Inflammatory macrophage treated with lipopolysaccharide for 4 hours (primary cell): ENCODE measurements around the gene CD247.

ENCODE experiments used
- DNase-seq: peaks from one replicate; pipeline ENCODE4 v3.0.0-alpha.2; 2020

Gene CD247

GRCh38 chr1:167541610-167542009 is 23.3 kb upstream of the CD247 start:
- DNase-seq: no peak

GRCh38 chr1:167541003-167541402 is 22.7 kb upstream of the CD247 start:
- DNase-seq: peak; percentile 83

DNA sequence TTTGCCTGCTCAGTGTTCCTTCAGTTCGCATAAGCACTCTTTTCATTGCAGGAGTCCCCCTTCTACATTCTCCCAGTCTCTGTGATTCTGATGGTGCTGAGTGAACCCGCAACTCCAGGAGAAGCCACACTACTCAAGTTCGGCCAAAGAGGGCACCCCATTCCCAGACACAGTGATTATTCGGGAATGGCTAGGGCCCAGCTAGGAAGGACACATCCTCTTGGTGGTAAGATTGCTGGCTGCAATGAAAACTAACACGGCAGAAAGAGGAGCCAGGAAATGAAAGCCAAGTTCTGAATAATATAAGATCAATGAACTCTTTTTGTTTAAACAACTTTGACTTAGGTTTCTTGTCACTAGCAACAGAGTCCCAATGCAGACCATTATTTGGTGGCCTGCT is 20.3 kb upstream of the CD247 start:
- no peak for DNase-seq

DNA sequence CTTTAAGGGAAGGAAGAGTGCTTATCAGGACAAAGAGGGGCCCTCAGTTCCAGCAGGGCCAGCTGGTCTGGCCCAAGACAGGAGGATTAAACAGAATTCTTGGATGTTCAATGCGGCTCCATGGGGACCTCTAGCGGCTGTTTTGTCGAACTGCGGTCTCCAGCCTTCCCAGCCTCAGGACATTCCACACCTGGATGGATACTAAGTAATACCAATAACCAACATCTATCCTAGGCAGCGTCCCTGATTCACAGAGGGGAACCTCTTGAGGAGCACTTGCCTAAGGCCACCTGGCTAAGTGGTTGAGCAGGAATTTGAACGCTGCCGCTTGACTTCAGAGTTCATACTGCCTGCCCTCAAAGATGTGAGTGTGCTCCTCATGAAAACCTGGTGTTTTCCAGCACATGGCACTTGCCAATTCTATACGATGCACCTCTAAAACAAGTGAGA is 15.5 kb upstream of the CD247 start:
- peak; percentile 48 for DNase-seq

- DNase-seq: no peak
Observed at GRCh38 chr1:167532964-167533824, 14.9 kb upstream of the CD247 start.

DNA sequence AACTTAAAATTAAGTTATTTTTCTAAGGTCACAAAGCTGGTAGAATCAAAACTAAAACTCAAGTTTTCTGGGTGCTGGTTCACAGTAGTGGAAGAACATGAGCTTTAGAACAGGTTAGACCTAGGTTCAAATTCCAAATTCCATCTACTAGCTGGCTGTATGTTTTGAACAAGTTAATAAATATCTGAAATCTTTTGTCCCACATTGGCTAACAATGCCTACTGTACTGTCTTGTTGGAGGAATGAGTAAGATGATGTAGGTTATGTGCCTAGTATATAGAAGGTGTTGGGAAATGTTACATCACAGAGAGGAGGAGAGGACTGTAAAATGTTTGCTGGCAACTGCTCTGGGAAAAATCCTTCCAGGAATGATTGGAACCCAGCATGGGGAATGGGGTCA is 14.0 kb upstream of the CD247 start:
- DNase-seq: no peak

- DNase-seq: no peak
Observed at GRCh38 chr1:167529829-167530474, 11.6 kb upstream of the CD247 start.

GRCh38 chr1:167528057-167528728 is 9.9 kb upstream of the CD247 start:
- no peak for DNase-seq

- DNase-seq: no peak
Observed at GRCh38 chr1:167526667-167527383, 8.5 kb upstream of the CD247 start.

- no peak for DNase-seq
Observed at GRCh38 chr1:167524651-167525050, 6.3 kb upstream of the CD247 start.

DNA sequence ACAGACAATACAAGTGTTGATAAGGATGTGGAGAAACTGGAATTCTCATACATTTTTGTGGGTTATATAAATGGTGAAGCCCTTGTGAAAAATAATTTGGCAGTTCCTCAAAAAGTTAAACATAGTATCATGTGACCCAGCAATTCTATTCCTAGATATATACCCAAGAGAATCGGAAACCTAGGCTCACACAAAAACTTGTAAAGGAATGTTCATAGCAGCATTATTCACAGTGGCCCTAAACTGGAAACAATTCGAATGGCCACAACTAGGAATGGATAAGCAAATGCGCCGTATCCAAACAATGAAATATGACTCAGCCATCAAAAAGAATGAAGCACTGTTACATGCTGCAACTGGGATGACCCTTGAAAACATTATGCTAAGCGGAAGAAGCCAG is 3.9 kb upstream of the CD247 start:
- no peak for DNase-seq

DNA sequence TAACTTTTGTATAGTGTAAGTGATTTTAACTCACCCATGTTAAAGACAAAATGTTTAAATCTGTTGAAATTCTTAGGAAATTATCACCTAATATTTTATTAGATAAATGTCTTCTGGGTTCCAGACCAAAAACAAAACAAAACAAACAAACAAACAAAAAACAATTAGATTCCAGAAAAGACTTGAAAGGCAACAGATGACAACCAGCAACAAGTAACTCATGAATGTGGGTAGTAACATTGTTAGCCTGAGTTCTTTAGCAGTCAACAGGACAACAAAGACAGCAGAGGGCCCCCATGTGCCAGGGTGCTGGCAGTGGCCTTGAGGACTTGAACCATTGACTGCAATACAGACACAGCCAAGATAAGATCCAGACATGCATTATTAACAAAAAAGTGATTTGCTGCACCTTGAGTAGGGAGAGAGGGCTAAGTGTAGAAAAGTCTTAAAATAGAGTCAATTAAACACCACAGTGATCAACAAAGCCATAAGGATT is 2.4 kb upstream of the CD247 start:
- peak; percentile 21 for DNase-seq

- DNase-seq: no peak
Observed at GRCh38 chr1:167517535-167518330, 596 bp downstream of the CD247 start.

DNA sequence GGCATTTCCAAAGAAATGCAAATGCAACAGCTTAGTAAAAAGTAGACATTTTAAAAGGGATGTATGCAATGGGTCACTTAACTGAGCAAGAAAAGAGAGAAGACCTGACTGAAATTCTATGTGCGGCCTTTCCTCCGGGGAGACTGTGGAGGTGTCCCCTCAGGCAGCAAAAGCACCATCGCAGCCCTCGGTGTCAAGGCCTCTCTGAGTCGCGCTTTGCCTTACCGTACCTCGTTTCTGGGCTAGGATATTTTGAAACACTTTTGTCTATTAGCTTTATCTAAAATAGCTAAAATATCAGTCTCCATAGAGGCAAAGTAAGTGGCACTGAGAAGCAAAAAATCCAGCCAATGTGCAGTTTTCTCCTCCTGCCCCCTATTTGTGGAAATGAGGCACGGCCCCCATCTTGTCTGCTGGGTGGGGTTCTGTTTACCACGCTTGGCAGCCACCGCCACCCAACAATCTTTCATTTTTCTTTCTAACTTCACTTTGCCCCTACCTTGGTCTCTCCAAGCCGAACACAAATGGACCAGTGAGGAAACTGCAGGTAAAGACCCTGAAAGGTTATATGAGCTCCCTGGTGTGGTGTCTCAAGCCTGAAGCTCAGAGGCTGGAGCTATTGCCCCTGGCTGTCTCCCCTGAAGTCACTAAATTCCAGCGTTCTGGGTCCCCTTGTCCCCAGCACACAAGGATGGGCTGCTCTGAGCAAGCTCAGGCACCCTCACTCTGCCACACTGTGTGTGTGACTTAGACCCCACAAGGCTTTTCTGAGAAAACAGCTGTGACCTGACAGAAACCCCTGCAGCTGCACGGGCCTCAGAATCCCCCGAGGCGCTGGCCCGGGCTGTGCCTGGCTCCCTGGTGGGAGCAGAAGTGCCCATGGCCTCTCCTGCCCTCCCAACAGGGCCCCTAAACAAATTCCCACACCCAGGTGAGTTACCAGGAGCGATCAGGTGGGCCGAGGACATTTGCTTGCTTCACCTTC is 1.6 kb downstream of the CD247 start:
- no peak for DNase-seq

DNA sequence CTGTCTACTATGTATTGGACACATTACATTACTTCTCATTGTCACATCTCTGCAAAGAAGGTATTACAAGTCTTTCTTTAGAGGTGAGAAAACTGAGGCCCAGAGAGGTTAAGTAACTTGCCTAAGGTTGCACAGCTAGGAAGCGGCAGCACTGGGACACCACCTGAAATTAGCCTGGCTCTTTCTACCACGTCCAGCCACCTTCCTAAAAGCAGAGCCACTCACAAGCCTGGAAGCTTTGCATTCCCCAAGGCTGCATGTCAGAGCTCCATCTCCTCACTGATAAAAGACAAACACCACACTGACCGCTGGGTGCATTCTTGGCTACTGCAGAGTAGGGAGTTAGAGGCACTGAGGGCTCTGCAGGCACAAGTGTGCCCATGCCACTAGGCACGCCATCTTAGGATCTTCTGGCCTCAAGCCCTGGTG is 2.4 kb downstream of the CD247 start:
- no peak for DNase-seq

- no peak for DNase-seq
Observed at GRCh38 chr1:167515461-167515860, 2.9 kb downstream of the CD247 start.

- DNase-seq: no peak
Observed at GRCh38 chr1:167514288-167514687, 4.0 kb downstream of the CD247 start.

DNA sequence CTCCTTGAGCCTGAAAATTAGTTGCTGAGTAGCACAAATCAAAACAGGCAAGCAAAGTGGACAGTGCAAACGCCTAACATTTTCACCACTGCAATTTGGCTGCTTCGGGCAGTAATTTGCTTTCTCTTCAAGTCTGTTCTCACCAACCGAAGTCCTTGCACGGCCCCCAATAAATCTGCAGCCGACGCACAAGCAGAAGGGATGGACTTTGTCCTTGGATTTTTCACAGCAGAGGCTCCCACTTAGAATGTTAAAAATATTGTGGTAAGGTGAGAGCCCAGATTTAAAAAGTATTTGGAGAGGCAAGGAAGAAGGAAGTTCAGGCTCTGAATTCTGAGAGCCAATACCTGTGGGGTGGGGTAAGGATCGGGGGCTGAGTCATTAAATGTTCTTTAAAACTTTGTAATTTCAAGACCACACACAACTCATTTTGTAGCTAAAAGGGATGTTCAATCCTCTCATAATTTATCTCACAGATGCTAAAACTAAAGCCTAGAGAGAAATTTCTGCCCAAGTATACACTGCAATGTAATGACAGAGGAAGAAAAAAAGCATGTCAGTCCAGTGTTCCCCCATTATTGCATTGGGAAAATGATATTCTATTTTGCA is 6.2 kb downstream of the CD247 start:
- DNase-seq: no peak

DNA sequence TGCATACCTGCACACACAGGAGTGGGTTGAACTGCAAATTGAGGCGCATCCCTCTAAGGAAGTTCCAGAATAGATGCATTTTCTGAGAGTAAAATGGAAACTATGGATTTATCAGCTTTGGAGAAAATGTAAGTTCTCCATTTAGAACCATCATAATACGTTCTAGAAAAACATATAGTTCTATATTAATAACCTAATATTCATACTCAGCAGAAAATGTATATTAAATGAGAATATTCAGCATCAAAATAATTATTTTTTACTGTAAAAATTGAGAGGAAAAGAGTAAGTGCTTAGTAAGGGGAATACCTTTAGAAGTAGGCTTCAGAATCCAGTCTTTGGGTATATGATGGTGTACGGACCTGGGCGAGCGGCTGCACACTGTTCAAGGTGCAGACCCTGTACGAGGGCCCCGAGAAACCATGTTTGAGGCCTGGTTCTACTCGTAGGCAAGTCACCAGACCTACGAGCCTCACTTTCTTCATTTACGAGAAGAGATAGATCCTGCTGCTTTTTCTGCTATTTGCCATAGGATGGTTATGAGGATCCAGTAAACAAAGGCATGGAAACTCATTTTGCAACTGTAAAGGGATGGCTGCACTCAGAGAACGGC is 6.8 kb downstream of the CD247 start:
- DNase-seq: no peak

DNA sequence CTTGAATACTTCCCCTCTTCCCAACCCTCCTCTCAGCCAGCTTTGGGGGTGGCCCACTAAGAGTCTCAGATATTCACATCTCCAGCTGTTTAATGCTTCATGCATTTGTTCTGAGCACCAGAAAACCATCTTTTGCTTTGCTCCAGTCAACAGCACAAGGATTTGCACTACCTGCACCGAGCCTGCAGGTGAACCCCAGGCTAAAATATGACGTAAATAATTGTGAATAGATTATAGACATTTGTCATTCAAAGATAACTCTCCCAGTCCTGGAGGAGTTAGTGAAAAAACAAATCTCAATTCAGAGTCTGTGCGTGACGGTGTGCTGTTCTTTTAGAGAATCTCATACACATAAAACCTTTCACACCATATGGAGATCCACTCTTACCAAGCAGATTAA is 7.4 kb downstream of the CD247 start:
- no peak for DNase-seq
